SK-N-SH treated with all-trans-retinoic acid at 6 μM for 48 hours (cell line): ENCODE data around the gene FMC1.

Experiments
- ARNTL ChIP-seq: fragments of 450-650 bp; formaldehyde crosslinking; IDR thresholded peaks from 2 replicates; pipeline ENCODE4 v1.5.0; 2020; ENCODE audit warnings: low read depth, mild to moderate bottlenecking, moderate library complexity, borderline replicate concordance
- PPARA ChIP-seq: fragments of 250-450 bp; sonication (Bioruptor Pico); IDR thresholded peaks from 2 replicates; pipeline ENCODE4 v1.5.0; 2020; ENCODE audit warnings: mild to moderate bottlenecking, borderline replicate concordance
- RARB ChIP-seq: fragments of 250-450 bp; sonication (Bioruptor Pico); IDR thresholded peaks from 2 replicates; pipeline ENCODE4 v1.8.0; 2021; ENCODE audit warnings: mild to moderate bottlenecking, moderate library complexity
- ZNF565 ChIP-seq: fragments of 450-650 bp; formaldehyde crosslinking; conservative IDR thresholded peaks from 2 replicates; pipeline ENCODE4 v1.5.0; 2020; ENCODE audit warnings: low read depth, mild to moderate bottlenecking, moderate library complexity
- TF ChIP-seq, protein P1 (sequence below): fragments of 250-450 bp; sonication (Bioruptor Pico); IDR thresholded peaks from 2 replicates; pipeline ENCODE4 v1.5.0; 2020; ENCODE audit warnings: mild to moderate bottlenecking, moderate library complexity
- TF ChIP-seq, protein P2 (sequence below): fragments of 250-450 bp; sonication (Bioruptor Pico); IDR thresholded peaks from 2 replicates; pipeline ENCODE4 v1.8.0; 2020; ENCODE audit warnings: mild to moderate bottlenecking, moderate library complexity, borderline replicate concordance
- TF ChIP-seq, protein P3 (sequence below): fragments of 250-450 bp; sonication (Bioruptor Pico); IDR thresholded peaks from 2 replicates; pipeline ENCODE4 v1.8.0; 2021; ENCODE audit warnings: low read depth, mild to moderate bottlenecking, moderate library complexity, borderline replicate concordance

DNA sequence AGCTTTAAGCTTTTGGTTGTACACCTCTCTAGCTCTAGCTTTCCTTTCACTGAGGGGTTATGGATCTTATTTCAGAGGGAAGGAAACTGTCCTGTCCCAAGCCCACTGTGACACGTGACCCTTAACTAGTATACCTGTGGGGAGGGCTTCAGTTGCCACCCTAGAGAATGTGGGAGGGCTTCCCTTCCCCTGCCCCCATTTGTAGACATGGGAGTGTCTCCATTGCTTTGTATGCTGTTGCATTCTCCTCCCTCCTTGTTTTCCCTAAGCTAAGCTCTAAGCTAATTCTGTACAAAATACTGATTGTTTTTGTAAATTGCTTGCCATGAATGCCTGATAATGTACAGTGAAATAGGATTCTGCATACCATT, 29.8 kb downstream of the FMC1 start:
- no peak for TF ChIP-seq ZNF565 (CRISPR knock-in tag)
- TF ChIP-seq, protein P1, sequence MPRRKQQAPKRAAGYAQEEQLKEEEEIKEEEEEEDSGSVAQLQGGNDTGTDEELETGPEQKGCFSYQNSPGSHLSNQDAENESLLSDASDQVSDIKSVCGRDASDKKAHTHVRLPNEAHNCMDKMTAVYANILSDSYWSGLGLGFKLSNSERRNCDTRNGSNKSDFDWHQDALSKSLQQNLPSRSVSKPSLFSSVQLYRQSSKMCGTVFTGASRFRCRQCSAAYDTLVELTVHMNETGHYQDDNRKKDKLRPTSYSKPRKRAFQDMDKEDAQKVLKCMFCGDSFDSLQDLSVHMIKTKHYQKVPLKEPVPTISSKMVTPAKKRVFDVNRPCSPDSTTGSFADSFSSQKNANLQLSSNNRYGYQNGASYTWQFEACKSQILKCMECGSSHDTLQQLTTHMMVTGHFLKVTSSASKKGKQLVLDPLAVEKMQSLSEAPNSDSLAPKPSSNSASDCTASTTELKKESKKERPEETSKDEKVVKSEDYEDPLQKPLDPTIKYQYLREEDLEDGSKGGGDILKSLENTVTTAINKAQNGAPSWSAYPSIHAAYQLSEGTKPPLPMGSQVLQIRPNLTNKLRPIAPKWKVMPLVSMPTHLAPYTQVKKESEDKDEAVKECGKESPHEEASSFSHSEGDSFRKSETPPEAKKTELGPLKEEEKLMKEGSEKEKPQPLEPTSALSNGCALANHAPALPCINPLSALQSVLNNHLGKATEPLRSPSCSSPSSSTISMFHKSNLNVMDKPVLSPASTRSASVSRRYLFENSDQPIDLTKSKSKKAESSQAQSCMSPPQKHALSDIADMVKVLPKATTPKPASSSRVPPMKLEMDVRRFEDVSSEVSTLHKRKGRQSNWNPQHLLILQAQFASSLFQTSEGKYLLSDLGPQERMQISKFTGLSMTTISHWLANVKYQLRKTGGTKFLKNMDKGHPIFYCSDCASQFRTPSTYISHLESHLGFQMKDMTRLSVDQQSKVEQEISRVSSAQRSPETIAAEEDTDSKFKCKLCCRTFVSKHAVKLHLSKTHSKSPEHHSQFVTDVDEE (CRISPR knock-in tag) = no peak
- no peak for TF ChIP-seq RARB (CRISPR knock-in tag)
- TF ChIP-seq, protein P2, sequence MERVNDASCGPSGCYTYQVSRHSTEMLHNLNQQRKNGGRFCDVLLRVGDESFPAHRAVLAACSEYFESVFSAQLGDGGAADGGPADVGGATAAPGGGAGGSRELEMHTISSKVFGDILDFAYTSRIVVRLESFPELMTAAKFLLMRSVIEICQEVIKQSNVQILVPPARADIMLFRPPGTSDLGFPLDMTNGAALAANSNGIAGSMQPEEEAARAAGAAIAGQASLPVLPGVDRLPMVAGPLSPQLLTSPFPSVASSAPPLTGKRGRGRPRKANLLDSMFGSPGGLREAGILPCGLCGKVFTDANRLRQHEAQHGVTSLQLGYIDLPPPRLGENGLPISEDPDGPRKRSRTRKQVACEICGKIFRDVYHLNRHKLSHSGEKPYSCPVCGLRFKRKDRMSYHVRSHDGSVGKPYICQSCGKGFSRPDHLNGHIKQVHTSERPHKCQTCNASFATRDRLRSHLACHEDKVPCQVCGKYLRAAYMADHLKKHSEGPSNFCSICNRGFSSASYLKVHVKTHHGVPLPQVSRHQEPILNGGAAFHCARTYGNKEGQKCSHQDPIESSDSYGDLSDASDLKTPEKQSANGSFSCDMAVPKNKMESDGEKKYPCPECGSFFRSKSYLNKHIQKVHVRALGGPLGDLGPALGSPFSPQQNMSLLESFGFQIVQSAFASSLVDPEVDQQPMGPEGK (CRISPR knock-in tag) = no peak
- no peak for TF ChIP-seq PPARA (CRISPR knock-in tag)
- TF ChIP-seq ARNTL = no peak
- TF ChIP-seq, protein P3, sequence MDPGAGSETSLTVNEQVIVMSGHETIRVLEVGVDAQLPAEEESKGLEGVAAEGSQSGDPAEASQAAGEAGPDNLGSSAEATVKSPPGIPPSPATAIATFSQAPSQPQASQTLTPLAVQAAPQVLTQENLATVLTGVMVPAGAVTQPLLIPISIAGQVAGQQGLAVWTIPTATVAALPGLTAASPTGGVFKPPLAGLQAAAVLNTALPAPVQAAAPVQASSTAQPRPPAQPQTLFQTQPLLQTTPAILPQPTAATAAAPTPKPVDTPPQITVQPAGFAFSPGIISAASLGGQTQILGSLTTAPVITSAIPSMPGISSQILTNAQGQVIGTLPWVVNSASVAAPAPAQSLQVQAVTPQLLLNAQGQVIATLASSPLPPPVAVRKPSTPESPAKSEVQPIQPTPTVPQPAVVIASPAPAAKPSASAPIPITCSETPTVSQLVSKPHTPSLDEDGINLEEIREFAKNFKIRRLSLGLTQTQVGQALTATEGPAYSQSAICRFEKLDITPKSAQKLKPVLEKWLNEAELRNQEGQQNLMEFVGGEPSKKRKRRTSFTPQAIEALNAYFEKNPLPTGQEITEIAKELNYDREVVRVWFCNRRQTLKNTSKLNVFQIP (CRISPR knock-in tag) = no peak
